HG02798 (cell line): ENCODE measurements around the gene DNAJC13.
A peak's percentile ranks its signal among the peaks of the same experiment; 100 is the strongest.
"Not testable (repeated sequence)": the region's sequence is repeated elsewhere in the genome, so short reads cannot be mapped to it uniquely, and the experiment has no call there.

ENCODE experiments used
- ATAC-seq: cut with Tn5 transposase; IDR thresholded peaks from one replicate; pipeline ENCODE4 v1.9.1; 2021; ENCODE audit warnings: mild to moderate bottlenecking; ENCODE audit not compliant: unreplicated experiment, poor library complexity

Gene DNAJC13

GRCh38 chr3:132542577-132542976 is 125.3 kb downstream of the DNAJC13 start:
- ATAC-seq, result no peak

- ATAC-seq, result no peak
Observed at GRCh38 chr3:132543011-132543739, 125.9 kb downstream of the DNAJC13 start.

DNA sequence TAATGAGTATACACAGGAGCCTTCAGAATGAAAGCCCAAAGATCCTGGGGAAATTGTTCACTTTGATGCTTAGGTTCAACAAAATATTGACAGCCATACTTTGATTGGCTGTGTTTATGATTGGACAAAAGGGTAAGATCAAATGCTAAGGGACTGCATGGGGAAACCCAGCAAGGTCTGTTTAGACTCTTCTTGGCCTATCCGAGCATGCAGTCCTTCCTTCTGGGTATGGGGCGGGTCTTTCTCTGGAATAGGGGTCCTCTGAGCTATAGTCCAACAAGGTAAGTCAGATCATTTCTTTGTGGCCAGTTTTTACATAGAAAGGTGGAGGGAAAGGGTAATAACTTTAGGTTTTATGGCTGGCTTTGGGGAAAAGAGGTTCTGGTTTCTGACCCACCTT is 126.8 kb downstream of the DNAJC13 start:
- no peak for ATAC-seq

- ATAC-seq, result no peak
Observed at GRCh38 chr3:132545471-132545870, 128.2 kb downstream of the DNAJC13 start.

- ATAC-seq, result no peak
Observed at GRCh38 chr3:132549169-132549568, 131.9 kb downstream of the DNAJC13 start.

DNA sequence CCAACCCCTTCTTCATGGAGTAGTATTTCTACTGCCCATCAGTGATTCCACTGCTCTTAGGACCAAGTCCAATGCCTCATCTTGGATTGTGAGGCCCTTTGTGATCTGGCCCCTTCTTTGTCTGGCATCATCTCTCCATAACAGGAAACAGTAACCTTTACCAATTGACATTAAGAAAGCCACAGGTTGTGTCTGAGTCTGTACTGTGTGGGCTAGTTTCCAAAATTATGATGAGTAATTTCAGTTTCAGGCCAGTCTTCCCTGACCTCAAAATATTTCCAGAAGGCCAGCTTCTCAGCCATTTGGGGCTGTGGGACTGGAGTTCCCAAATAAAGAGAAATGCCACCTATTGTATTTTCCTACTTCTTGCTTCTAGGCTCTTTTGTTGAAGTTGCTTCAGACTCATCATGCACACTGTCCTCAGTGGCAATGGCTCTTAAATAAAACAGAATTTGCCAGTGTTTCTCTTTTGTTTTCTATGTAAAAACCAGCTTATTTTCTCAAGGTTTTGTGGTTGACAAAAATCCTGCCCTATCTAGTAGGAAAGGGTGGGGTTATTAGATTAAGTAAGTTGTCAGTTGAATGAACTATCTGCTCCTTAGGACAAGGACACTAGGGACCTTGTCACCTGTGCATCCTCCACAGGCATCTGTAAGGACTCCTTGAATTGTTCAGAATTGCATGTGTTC is 132.7 kb downstream of the DNAJC13 start:
- peak; percentile 77 for ATAC-seq

DNA sequence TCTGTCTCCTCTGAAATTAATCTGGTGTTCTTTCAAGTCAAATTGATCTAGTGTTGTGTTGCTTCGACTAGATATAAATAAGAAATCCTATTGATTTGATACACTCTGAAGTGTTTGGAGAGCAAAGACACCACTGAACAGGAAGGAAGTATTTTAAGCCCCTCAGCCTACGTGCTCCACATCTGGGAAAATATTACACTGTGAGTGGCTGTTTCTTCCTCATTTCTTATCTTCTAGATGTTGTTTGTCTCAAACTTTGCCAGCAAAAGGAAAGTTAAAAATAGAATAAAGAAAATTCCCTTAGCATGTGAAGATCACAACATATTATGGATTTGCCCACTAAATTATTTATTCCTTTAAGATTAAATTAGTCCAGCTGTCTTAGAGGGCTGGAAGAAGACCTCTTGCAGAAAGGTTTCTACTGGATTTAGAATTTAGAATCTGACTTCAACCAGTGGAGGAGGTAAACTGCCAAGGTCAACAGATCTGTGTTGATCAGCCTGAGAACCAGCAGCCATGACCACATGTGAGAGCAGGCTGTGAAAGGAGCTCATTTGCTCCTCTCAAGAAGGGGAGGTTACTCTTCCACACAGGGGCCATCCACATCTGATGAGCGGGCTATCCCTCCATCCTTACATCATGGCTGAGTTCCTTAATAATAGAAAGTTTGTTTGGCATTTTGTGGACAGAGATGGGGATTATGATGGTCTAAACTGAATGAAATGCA is 133.4 kb downstream of the DNAJC13 start:
- no peak for ATAC-seq

- no peak for ATAC-seq
Observed at GRCh38 chr3:132553826-132554225, 136.5 kb downstream of the DNAJC13 start.

DNA sequence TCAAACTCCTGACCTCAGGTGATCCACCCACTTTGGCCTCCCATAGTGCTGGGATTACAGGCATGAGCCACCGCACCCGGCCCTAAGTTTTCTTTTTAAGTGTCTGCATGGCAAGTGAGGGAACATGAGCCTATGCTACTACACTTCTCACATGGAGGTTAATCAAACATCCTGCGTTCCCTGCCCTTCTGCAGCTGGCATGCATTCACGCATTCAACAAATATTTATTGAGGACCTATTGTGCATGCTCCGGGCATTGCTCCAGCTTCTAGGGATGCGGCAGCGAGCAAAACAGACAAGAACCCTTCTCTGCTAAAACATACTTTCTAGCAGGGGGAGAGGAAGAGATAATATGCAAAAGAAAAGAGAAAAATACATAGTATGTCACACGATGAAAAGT is 137.1 kb downstream of the DNAJC13 start:
- ATAC-seq, result no peak

DNA sequence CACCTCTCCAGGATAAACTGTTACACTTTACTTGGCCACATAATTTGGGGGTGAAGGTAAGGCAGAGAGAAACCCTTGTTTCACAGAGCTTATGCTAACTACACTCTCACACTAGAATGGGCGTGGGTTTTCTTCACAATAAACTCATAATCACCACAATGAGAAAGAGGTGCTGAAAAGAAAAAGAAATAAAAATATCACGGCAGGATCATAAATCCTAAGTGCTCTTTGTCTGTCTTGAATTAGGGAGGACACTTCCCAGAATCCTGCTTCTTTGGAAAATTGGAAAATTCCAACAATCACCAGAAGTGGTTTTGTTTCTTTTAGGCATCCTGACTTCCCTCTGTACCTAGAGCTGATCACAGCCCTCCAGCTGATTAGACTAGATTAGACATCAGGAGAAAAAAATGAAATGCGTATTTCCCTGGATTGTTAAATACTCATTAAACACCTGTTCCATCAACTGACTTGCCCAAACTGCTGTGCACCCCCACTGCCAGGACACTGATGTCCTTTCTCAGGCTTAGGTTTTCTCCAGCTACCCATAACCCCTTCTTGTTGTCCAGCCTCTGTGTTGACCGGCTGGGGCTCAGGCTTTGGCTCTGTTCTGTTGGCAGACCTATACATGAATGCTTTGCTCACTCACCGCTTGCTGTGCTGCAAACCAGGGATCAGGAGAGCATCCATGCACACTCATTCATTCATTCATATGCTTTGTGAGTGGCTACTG is 138.2 kb downstream of the DNAJC13 start:
- ATAC-seq, result no peak

DNA sequence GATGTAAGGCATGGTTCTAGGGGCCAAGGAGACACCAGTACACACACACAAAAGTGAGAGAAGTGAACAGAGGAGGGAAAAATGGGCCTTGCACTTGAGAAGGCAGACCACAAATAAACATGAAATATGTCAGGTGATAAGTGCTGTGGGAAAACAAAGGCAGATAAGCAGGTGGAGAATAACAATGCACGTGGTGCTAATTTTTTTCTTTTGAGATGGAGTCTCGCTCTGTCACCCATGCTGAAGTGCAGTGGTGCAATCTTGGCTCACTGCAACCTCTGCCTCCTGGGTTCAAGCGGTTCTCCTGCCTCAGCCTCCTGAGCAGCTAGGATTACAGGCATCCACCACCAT is 138.7 kb downstream of the DNAJC13 start:
- not testable (repeated sequence) for ATAC-seq

- ATAC-seq, result no peak
Observed at GRCh38 chr3:132556508-132557159, 139.3 kb downstream of the DNAJC13 start.

- no peak for ATAC-seq
Observed at GRCh38 chr3:132561003-132561402, 143.7 kb downstream of the DNAJC13 start.

GRCh38 chr3:132563420-132564069 is 146.2 kb downstream of the DNAJC13 start:
- no peak for ATAC-seq

DNA sequence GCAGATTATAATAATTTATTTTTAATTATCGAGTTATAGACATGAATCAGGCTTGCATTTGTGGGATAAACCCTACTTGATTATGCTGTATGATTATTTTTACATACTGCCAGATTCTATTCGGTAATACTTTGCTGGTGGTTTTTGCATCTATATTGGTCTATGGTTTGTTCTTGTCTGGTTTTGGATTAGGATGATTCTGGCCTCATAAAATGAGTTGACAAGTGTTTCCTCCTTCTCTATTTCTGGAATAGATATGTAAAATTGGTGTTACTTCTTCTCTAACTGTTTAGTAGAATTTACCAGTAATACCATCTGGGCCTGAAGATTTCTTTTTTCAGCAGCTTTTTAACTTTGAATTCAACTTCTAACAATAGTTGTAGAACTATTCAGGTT is 146.8 kb downstream of the DNAJC13 start:
- no peak for ATAC-seq

- ATAC-seq, result no peak
Observed at GRCh38 chr3:132568422-132568821, 151.1 kb downstream of the DNAJC13 start.

DNA sequence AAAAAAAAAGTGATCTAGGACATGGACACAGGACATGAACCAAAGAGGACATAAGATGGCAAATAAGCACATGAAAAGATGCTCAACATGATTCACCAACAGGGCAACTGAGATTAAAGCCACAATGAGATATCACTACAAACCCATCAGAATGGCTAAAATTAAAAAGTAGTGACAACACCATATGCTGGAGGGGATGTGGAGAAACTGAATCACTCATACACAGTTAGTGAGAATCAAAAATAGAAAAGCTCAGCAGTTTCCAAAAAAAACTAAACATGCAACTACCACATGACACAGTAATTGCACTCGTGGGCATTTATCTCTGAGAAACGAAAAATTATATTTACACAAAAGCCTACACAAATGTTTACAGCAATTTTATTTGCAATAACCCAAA is 151.9 kb downstream of the DNAJC13 start:
- no peak for ATAC-seq

GRCh38 chr3:132569580-132569979 is 152.3 kb downstream of the DNAJC13 start:
- no peak for ATAC-seq

GRCh38 chr3:132570016-132570415 is 152.7 kb downstream of the DNAJC13 start:
- ATAC-seq, result no peak

- ATAC-seq, result no peak
Observed at GRCh38 chr3:132573797-132574211, 156.5 kb downstream of the DNAJC13 start.
